Iris pigment epithelial cell (primary cell): ENCODE data around the gene WDR5.

Experiments used
- DNase-seq: peaks from one replicate; pipeline ENCODE4 v3.0.0-alpha.2; 2011; ENCODE audit warnings: low read depth

Gene WDR5

DNA sequence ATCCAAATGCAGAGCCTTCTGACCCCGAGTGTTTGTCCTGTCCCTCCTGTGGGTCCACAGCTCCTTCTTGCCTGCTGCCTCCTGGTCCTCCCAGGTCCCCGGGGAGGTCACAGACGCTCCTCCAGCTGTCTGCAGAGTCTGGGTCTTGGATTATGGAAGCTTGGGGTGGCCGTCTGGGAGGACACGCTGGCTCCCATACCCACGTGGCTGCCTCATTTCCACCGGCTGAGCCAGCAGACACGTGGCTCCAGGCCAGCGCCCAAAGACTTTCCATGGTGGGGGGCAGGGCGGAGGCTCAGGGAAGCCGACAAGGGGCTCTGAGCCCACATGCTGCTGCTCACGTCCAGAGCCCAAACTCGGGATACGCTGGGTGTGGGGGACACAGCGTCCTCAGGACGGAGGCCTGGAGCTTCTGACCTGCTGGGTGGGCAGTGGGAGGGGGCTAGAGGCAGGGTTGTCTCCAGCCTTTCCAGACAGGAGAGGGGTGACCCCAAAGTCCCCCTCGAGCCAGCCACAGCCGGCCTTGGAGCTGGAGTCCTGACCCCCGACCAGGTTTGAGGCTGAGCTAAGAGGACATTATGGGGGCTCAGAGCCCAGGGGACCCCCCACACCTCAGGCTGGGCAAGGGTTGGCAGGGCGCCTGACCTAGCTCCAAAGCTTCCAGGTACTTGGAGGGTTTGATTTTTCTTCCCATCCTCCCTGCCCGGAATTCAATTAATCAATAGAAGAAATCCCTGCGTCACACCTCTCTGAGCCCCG is 52.7 kb downstream of the WDR5 start:
- DNase-seq: peak; percentile 17

DNA sequence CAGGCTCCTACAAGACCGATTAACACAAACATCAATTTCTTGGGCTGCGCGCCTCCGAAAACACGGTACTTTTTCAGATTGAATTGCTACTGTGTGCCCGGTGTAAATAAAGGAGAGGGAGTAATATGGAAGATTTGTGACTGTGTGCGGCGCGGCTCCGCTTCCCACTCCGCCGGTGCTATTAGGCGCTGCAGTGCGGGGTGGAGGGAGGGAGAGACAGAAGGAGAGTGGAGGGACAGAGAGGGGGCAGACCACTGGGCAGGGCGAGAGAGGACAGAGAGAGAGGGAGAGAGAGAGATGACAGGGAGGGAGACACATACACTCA is 53.2 kb downstream of the WDR5 start:
- no peak for DNase-seq

DNA sequence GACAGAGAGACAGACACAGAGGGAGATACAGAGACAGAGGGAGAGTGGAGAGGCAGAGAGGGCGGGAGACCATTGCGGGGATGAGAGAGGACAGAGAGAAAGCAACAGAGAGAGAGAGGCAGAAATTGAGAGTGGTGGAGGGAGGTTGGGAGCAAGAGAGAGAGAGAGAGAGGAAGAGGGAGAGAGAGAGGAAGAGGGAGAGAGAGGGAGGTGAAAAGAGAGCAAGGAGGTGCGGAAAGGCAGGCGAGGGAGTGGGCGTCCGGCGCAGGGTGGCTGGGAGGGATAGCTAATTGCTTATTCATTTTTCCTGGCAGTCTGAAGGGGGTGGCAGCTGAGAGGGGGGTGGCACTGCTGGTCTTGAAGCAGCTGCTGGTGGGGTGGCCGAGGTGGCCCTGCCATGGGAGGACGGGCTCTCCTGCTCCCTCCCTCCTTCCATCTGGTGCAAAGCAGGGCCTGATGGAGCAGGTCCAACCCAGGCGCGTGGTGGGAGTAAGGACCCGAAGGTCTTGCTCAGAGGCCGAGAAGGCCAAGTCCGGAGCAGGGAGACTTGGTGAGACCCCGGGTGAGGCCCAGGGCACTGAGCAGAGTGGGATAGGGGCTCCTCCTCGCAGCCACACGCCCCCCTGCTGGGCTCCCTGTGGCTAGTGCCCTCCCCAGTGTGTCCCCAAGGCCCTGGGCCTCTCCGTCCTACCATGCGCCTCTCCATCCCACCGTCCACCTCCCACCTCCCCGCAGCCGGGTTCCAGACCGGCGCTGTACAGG is 53.8 kb downstream of the WDR5 start:
- no peak for DNase-seq

DNA sequence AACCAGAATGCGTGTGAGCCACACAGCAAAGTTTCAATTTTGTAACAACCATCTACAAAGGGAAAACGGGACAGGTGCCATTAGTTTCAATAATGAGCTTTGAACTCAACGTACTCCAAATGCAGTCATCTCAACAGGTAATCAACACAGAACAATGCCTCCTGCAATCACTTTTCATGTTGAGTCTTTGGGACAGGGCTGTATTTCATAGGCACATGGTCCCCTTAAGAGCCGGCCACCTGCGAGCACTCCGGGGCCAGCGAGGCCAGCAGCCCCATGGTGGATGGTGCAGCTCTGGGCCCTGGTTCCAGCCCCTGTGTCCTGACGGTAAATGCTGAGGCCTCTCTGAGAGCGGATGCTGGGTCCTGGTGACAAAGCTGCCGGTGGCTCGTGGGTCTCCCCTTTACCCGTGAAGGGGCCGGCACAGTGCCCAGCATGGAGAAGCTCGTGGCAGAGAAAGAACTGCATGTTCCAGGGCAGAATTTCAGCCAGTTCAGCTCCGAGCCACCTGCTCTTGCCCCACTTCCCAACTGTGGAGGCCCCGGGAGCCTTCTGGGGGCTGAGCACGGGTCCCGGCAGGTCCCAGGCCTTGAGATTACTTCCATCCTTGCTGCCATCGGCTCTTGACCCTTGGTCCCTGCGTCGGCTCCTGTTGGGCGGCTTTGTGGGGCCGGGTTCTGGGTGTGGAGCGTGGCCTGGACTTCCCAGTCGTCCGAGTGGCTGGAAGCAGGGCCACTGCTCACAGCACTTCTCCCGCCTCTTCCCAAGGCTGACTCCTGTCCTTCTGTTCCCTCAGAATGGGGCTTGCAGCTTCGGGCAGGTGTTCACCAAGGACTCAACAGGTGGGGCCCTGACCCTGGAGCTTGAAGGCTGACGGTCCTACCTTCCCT is 54.6 kb downstream of the WDR5 start:
- DNase-seq: no peak

DNA sequence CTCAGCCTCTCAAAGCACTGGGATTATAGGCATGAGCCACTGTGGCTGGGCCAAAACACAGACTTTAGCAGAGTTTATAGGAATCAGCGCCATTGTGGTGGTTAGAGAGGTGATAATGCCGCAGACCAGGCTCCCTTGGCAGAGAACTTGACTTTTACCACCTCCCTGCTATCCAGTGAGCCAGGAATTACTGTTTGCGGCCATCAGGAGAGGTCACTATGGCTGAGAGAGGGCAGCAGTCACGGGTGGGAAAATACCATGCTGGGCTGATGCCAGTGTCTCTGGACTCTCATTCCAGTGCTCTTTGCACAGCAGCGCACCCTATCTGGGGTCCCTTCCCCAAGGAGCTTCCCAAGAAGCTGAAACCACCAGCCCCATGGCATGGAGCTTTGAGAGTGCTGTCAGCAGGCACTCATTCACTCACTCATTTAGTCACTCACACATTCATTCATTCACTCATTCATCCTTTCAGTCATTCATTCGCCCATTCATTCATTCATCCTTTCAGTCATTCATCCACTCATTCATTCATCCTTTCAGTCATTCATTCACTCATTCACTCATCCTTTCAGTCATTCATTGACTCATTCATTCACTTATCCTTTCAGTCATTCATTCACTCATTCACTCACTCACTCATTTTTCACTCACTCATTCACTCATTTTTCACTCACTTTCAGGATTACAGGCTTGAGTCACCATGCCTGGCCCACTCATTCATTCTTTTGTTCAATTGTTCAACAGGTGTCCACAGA is 55.8 kb downstream of the WDR5 start:
- DNase-seq: no peak

DNA sequence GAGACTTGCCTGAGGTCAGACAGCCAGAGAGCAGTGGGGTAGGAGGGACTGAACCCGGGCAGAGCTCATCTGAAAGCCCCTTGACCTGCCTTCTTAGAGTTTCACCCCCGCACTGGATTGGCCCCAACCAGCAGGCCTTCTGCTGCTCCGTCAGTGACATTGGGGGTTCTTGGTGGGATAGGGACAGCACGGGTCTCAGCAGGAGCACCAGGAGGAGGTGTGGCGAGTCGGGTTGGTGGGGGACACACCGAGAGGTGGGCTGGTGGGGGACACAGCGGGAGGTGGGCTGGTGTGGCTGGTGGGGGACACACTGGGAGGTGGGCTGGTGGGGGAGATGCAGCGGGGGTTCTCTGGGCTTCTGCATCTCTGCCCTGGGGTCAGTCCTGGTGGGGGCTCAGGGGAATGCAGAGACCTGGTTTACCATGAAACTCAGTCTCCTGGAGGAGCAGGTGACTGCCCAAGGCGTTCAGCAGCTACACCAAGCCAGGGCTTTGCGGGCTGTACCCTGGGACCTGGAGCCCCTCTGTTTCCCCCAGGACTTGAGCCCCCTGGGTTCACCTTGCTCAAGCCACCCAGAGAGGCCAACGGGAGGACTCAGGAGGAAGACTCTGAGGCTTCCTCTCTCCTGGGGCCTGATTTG is 56.5 kb downstream of the WDR5 start:
- no peak for DNase-seq

DNA sequence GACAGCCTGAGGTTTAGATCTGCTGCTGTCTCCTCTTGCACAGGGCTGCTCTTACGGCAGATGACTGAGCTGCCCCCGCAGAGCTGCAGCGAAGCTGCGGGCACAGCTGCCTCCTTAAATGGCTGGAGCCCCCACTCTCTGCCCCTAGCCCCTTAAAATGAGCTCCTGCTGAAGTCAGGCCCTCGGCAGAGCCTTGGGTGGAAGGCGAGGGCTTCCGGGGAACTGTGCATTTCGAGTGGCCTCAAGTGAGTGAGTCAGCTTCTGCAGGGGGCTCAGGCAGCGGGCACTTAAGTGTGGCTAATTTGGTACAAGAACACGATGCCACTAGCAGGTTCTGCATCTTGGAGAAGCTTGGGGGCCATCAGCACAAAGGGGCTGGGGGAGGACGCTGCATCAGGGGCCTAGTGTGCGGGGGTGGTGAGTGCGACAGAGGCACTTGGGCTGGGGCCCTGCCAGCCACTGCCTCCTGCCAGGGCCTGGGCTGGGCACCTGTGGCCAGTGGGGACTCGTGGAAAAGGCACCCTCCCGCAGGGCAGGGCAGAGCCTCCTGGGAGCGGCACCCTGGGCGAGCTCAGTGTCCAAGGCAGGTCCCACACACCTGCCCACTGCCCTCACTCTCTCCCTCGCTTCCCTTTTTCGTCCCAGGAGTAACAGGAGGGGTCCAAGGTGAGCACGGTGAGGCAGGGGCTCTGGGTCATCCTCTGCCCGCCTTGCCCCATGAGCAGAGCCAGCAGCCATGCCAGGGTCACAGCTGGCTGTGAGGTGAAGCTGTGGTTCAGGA is 57.3 kb downstream of the WDR5 start:
- no peak for DNase-seq

DNA sequence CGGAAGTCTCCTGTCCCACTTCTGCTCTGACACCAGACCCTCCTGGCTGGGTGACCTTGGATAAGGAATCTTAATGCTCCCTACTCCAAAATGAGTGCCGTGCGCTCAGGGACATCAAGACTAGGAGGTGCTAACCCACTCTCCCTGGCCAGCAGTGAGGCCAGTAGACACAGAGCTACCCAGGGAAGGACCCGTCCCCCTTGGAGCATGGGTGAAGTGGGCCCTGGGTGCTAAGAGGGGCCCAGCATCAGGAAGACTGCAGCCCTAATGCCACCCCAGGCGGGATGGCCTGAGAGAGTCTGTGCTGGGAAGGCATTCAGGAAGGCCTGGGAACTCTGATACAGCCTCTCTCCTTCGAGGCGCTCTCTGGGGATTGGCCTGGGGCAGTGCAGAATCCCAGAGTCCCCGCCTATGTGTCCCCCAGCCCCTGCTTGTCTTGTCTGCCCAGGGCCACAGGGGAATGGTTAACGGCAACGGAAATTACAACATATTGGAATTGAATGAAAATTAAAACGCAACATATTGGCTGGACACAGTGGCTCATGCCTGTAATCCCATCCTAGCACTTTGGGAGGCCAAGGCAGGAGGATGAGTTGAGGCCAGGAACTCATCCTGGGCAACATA is 58.1 kb downstream of the WDR5 start:
- DNase-seq: no peak

DNA sequence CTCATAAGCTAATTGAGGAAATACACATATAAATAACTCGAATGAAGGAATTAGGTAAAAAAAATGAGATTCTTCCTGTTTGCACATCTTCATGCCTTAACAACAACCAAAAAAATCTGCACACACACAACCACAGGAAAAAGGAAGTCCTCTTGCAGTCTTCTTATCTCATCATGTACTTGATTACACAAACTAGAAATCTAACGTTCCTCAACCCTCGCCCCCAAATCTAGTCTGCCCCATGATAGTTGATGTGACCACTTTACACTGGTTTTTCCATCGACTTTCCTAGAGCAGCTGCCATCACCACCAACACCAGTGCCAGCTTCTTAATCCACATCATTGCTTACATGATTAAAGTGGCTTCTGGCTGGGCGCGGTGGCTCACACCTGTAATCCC is 59.7 kb downstream of the WDR5 start:
- DNase-seq: peak; percentile 6

DNA sequence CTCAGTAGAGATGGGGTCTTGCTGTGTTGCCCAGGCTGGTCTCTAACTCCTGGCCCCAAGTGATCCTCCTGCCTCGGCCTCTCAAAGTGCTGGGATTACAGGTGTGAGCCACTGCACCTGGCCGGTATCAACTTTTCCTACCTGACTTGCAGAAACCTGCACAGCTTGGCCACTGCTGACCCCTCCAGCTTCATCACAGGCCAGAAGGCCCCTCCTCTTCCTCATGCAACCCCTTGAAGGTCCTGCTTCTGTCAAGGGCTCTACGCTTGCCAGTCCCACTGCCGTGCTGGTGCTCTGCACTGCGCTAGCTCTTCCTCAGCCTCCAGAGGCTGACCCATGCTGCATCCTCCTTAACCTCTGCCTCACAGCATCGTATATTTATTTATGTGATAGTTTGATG is 61.0 kb downstream of the WDR5 start:
- DNase-seq: no peak

DNA sequence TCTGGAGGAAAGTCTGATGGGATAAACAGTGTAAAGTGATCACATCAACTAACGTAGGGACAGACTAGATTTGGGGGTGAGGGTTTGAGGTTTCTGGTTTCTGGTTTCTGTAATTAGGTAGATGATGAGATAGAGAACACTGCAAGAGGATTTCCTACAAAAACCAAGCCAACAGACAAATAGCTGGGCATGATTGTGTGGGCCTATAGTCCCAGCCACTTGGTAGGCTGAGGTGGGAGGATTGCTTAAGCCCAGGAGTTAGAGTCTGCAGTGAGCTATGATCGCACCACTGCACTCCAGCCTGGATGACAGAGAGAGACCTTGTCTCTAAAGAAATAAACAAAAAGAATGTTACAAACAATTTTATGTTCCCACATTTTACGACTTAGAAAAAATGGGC is 62.9 kb downstream of the WDR5 start:
- DNase-seq: no peak

DNA sequence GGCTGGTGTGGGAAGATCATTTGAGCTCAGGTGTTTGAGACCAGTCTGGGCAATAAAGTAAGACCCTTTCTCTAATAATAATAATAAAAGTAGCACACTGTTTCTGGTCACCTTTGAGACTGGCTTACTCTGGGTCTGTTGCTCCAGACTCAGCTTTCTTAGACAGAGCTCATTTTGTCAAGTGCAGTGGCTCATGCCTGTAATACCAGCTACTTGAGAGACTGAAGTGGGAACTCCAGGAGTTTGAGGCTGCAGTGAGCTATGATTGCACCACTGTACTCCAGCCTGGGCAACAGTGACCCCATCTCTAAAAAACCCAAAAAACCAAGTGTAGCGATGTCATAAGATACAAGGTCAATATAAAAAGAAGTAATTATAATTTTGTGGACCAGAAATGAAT is 64.8 kb downstream of the WDR5 start:
- no peak for DNase-seq

DNA sequence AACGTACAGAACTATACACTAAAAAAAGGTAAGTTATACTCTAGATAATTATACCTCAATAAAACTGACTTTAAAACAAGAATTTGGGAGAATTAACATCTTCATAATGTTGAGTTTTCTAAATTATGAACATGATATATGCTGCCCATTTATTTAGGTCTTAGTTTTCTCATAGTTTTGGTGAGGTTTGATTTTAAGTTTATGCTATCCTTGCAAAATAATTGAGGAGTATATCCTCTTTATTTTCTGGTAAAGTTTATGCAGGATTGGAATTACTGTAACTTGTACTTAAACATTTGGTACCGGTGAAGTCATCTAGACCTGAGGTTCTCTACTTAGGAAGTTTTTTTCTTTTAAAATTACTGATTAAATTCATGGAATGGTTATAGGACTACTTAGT is 67.3 kb downstream of the WDR5 start:
- no peak for DNase-seq

DNA sequence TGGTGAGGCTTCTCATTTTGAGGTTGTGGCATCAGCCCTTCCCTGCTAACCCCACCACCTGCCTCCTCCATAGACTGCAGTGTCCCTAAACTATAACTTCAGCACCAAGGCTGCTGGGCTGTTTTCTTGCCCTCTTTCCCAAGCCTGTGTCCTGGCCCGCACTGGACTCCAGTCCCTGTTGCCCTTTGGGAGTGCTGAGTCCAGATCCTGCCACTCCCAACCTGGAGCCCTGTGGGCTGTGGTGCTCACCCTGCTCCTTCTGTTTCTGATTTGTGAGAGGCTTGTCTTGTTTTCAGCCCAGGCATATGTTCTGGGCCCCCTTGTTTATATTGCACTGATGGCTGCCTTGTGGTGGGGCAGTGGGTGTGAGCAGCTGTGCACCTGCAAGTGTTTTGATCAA is 68.2 kb downstream of the WDR5 start:
- no peak for DNase-seq

DNA sequence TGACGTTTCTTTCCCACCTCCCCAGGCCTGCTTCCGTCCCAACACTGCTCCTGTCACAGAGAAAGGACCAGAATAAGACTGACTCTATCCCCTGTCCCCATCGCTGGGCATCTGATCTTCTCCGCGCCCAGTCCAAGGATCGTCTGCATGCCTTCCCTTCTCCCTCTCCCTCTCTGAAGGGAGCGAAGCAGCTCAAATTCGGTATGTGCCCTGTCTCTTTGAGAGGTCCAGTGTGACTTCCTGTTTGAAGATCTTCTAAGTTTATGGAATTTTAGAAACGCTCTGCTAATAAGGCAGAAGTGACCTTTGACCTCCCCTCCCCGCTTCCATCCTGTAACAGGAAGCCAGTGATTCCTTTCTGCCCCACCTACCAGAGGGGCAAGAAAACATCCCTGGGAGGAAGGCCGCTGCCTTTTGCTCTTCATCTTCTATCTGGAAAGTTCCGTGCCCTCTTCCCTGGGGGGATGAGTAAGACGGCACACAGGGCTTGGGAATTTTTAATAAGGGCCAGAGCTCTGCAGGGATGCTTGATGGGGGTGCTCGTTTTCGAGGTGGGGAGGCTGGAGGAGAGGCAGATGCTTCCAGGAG is 69.2 kb downstream of the WDR5 start:
- DNase-seq: peak; percentile 21

DNA sequence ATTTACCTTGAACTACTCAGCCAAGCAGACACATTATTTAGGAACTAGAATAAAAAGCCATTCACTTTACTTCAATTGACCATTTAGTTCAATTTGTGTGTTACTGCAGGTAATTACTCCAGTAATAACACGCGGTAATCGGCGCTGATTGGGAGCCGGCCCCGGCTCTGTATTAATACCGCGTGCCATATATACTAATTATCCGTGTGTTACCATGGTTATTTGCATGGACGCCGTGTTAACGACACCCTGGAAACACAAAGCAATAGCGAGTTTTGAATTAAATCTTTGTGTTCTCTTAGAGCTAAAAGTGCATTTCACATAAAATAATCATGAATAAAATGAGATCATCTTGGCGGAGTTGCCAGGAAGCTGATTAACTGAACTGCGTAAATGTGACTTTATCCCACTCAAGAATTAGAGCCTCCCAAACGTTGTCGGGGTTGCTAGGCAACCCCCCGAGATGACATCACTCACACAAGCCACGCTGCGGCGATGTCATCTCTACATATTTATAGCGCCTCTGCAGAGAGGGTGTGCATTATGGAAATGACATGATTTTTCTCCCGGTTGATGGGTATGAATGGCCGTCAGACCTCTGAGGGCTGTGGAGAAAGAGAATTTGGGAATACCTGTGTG is 69.9 kb downstream of the WDR5 start:
- no peak for DNase-seq

DNA sequence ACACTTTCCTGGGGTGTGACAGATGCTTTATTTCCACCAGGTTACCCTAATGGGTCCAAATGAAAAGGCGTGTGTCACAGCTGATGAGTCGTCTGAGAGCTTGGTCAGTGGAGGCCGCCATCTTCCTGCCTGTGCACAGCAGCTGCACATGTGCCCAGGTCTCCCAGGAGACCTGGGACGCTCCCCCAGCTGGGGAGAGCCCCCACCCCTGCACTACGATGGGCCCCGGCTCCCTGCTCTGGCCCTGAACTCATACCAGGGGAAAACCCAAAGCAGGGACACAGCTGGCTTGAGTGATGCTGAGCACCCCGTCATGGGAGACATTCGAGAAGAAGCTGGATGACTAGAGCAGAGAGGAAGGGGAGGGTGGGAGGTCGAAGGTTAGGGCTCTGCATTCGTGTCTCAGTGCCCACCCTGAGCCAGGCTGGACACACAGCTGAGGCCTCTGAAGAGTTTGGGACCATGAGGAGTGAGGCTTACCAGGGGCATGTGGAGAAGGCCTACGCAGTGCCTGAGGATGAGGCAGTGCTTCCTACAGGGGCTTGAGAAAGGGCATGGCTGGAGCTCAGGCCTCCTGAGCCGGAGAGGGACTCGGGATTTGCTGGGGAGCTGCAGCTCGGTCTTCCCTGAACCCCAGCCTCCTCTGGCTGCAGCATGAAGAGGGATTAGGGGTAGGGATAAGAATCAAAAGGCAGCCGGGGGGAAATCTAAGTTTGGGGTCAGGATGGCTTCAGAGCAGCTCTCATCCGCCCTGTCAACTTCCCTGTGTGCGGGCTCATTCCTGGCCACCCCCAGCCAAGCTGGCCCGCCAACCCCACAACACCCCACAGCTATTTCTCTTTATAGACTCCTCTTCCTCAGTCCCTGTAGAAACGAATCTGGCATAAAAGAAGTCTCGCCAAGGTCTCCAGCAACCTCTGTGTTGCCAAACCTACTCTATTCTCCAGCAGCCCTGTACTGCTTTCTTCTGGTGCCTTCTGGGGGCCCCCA is 70.7 kb downstream of the WDR5 start:
- no peak for DNase-seq

DNA sequence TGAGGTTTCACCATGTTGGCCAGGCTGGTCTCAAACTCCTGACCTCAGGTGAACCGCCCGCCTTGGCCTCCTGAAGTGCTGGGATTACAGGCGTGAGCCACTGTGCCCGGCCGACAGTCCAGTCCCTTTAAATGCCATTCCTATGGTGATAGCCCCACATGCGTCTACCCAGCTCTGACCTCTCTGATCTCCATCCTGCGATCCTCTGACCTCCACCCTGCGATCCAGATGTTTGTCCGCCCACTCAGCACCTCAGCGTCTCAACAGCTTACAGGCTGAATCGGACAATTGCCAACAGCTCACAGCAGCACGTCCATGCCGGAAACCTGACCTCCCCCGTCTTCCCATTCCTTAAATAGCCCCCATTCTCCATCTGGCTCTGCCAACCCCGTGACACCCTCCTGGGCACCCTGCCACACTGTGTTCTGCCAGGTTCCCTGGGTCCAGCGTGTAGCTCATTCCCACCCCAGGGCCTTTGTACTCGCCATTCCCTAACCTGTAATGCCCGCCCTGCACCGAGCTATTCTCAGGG is 72.5 kb downstream of the WDR5 start:
- no peak for DNase-seq
